Keratinocyte (primary cell): Measurements from ENCODE around the gene TMEM131. TPM values are rescaled to one million over a fixed set of nuclear protein-coding genes. Genes with fewer than 3 reads are reported as not detected.

Experiments used
- DNase-seq: peaks from one replicate; pipeline ENCODE4 v3.0.0-alpha.2; 2011; ENCODE audit warnings: low read depth, missing footprints, low spot score
- FAIRE-seq: peaks from 2 replicates; lab custom pipeline; 2011; peaks lifted over from hg19 to GRCh38; lab: Jason Lieb, UNC
- H2AFZ ChIP-seq: 2 replicates; pipeline ENCODE4 v1.6.0; 2012; ENCODE audit warnings: low read length, control low read depth, inconsistent platforms; ENCODE audit not compliant: control insufficient read depth
- H3K27ac ChIP-seq: 2 replicates; pipeline ENCODE4 v1.5.1; 2011; ENCODE audit warnings: low read length; ENCODE audit not compliant: control insufficient read depth, insufficient read depth
- H3K27me3 ChIP-seq: 3 replicates; pipeline ENCODE4 v1.6.0; 2011; ENCODE audit warnings: low read length; ENCODE audit not compliant: control insufficient read depth, insufficient read depth; ENCODE audit errors: extremely low read depth
- H3K36me3 ChIP-seq, 2 experiments: 2 replicates in 1 of 2; 3 replicates in 1 of 2; pipeline ENCODE4 v1.5.1; 2011; ENCODE audit warnings: low read length in 2 of 2, mild to moderate bottlenecking in 1 of 2; ENCODE audit not compliant: control insufficient read depth in 2 of 2, insufficient read depth in 2 of 2; ENCODE audit errors: extremely low read depth in 1 of 2
- H3K4me1 ChIP-seq: 3 replicates; pipeline ENCODE4 v1.5.1; 2011; ENCODE audit warnings: low read length; ENCODE audit not compliant: control insufficient read depth, insufficient read depth; ENCODE audit errors: extremely low read depth
- H3K4me2 ChIP-seq: 3 replicates; pipeline ENCODE4 v1.6.0; 2011; ENCODE audit warnings: low read depth, low read length; ENCODE audit not compliant: control insufficient read depth, insufficient read depth; ENCODE audit errors: extremely low read depth
- H3K4me3 ChIP-seq, 3 experiments: fragments of 200-600 bp in 1 of 3; sonication (generic) in 1 of 3; 2 replicates in 2 of 3; 3 replicates in 1 of 3; pipeline ENCODE4 v1.5.1; 2011 to 2016; ENCODE audit warnings: low read length in 3 of 3, mild to moderate bottlenecking in 3 of 3, control low read depth in 2 of 3, inconsistent platforms in 1 of 3, low read depth in 1 of 3, mixed read lengths in 1 of 3, mixed run types in 1 of 3, moderate library complexity in 1 of 3; ENCODE audit not compliant: control insufficient read depth in 2 of 3, insufficient read depth in 2 of 3; ENCODE audit errors: extremely low read depth in 1 of 3
- H3K79me2 ChIP-seq: 2 replicates; pipeline ENCODE4 v1.6.0; 2012; ENCODE audit warnings: low read length; ENCODE audit not compliant: control insufficient read depth, insufficient read depth
- H3K9ac ChIP-seq: 3 replicates; pipeline ENCODE4 v1.6.0; 2011; ENCODE audit warnings: low read length; ENCODE audit not compliant: control insufficient read depth, insufficient read depth; ENCODE audit errors: extremely low read depth
- H3K9me1 ChIP-seq: 3 replicates; pipeline ENCODE4 v1.6.0; 2011; ENCODE audit warnings: low read length; ENCODE audit not compliant: control insufficient read depth, insufficient read depth; ENCODE audit errors: extremely low read depth
- H3K9me3 ChIP-seq: 2 replicates; pipeline ENCODE4 v1.5.1; 2012; ENCODE audit warnings: low read depth, low read length; ENCODE audit not compliant: control insufficient read depth
- H4K20me1 ChIP-seq: 3 replicates; pipeline ENCODE4 v1.6.0; 2011; ENCODE audit warnings: low read length; ENCODE audit not compliant: control insufficient read depth, insufficient read depth; ENCODE audit errors: extremely low read depth
- CTCF ChIP-seq, 3 experiments: IDR thresholded peaks in 1 of 3; conservative IDR thresholded peaks in 1 of 3; optimal IDR thresholded peaks in 1 of 3; 2 replicates in 2 of 3; 3 replicates in 1 of 3; pipeline versions ENCODE3 to v1.5.1; 2011; ENCODE audit warnings: low read length in 3 of 3, mild to moderate bottlenecking in 3 of 3, moderate library complexity in 2 of 3, control low read depth in 1 of 3, inconsistent platforms in 1 of 3; ENCODE audit not compliant: insufficient read depth in 2 of 3; ENCODE audit errors: extremely low read depth in 1 of 3
- EZH2 ChIP-seq: IDR thresholded peaks from one replicate; pipeline ENCODE4 v1.6.1; 2012; ENCODE audit warnings: inconsistent platforms, mild to moderate bottlenecking, low read length, moderate library complexity
- dilution Hi-C: fragments of 300-500 bp; cut with MboI; formaldehyde crosslinking; loops from one replicate; pipeline ENCODE4 v1.7.0; 2020; ENCODE audit warnings: low sequenced_read_pairs; ENCODE audit not compliant: extremely low pct_ligation_motif_present
- polyA plus RNA-seq, 5 experiments: library from polyadenylated mRNA; depleted of rRNA in 3 of 5; stranded (reverse) in 3 of 5; stranded (forward) in 1 of 5; unstranded in 1 of 5; fragments of >200 nt; gene quantifications; 1 replicate in 1 of 5; 2 replicates in 3 of 5; 3 replicates in 1 of 5; pipeline versions ENCODE4 v1.2.1 to v1.2.3, GENCODE V29; 2011 to 2012; ENCODE audit warnings: missing spikeins in 2 of 5, low read depth in 1 of 5, low replicate concordance in 1 of 5

Gene TMEM131
- polyA plus RNA-seq, 1 donor (not counting 4 experiments of a cell fraction or from before 2014, with no cell fraction given), result 25.5 TPM

DNA sequence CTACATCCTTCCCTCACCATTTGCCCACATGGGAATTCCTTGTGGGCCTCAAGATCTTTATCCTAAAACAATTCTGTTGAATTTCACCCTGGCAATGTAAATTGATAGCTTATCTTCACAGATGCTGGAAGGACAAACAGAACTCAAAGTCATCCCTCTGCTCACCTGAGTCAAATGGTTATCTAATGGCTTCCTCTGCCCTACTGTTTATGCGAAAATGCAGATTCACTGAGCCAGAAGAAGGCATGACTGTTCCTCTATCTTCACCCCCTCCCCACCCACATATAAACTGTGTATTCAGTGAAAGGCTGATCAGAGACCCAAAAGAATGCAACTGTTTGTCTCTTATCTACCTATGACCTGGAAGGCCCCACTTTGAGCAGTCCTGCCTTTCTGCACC lies 47.4 kb upstream of the TMEM131 start:
- H4K20me1 ChIP-seq, result no peaks in the 10 kb centered on the region
- dilution Hi-C loops, result no loop called here

DNA sequence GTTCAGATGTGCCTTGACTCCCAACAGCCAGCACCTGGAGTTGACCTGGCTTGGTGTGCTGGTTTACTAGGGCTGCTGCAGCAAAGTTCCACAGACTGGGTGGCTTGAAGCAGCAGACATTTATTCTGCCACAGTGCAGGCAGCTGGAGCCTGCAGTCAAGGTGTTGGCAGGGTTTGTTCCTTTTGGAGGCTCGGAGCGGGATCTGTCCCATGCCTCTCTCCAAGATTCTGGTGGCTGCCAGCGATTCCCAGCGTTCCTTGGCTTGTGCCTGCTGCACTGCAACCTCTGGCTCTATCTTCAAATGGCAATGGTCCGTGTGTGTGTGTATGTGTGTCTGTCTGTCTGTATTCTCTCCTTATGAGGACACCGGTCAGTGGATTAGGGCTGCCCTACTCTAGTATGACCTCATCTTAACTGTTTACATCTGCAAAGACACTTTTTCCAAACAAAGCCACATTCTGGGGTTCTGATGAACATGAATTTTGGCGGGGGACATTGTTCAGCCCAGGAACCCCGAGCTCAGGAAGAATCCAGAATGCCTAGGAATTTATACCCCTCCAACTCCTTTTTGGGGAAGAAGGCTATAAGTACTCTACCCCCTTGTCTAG lies 44.7 kb upstream of the TMEM131 start:
- Histone ChIP-seq H4K20me1 (no peaks in the 10 kb centered on the region), H3K79me2 (no peaks in the 10 kb centered on the region), H2AFZ (no peak overlapping the region), H3K4me3 (no peak overlapping the region), H3K9ac (no peak overlapping the region), H3K36me3 (no peaks in the 10 kb centered on the region), H3K9me3 (no peaks in the 10 kb centered on the region), H3K27me3 (no peaks in the 10 kb centered on the region), H3K4me2 (no peak overlapping the region), H3K4me1 (no peaks in the 10 kb centered on the region), H3K9me1 (no peaks in the 10 kb centered on the region), H3K27ac (no peak overlapping the region)
- dilution Hi-C loops, result no loop called here
- DNase-seq (no peak), FAIRE-seq (no peak)
- TF ChIP-seq EZH2, result no peak
- no peak for TF ChIP-seq CTCF (optimal IDR thresholded peaks at IDR 0.05 in 1 of 3, IDR thresholded peaks at IDR 0.05 in 1 of 3, conservative IDR thresholded peaks at IDR 0.05 in 1 of 3; ENCODE audit: extremely low read depth in 1 of 3, insufficient read depth in 2 of 3, low read length in 3 of 3)

More for the DNA sequence above, 47.4 kb upstream of the TMEM131 start:
- no peak for DNase-seq
- H3K27ac ChIP-seq, result no peak overlapping the region
- no peaks in the 10 kb centered on the region for H3K4me1 ChIP-seq
- H3K4me2 ChIP-seq, result no peak overlapping the region
- H3K4me3 ChIP-seq, result no peak overlapping the region
- no peaks in the 10 kb centered on the region for H3K9me1 ChIP-seq
- no peaks in the 10 kb centered on the region for H3K79me2 ChIP-seq
- TF ChIP-seq CTCF (optimal IDR thresholded peaks at IDR 0.05 in 1 of 3, IDR thresholded peaks at IDR 0.05 in 1 of 3, conservative IDR thresholded peaks at IDR 0.05 in 1 of 3; ENCODE audit: extremely low read depth in 1 of 3, insufficient read depth in 2 of 3, low read length in 3 of 3), result no peak
- TF ChIP-seq EZH2, result no peak
- H3K36me3 ChIP-seq, result no peaks in the 10 kb centered on the region
- no peak overlapping the region for H2AFZ ChIP-seq
- FAIRE-seq, result no peak
- H3K27me3 ChIP-seq, result no peaks in the 10 kb centered on the region
- H3K9me3 ChIP-seq, result no peaks in the 10 kb centered on the region
- no peak overlapping the region for H3K9ac ChIP-seq
